Measurements from ENCODE around the gene PCDHB10.

GRCh38 chr5:141196363-141196762, 4.2 kb downstream of the PCDHB10 start:
- TF ChIP-seq GATA3 (IDR thresholded peaks at IDR 0.05; ENCODE audit: low read depth, low read length): no peak
- TF ChIP-seq GATA2 (IDR thresholded peaks at IDR 0.05; ENCODE audit: low read depth, low read length): no peak
